Putamen (tissue), 1 donor: ENCODE data around the gene STK32A.

ENCODE experiments used
- DNase-seq: peaks from one replicate; pipeline ENCODE4 v3.0.0-alpha.2; 2016; ENCODE audit warnings: low spot score

STK32A gene

DNA sequence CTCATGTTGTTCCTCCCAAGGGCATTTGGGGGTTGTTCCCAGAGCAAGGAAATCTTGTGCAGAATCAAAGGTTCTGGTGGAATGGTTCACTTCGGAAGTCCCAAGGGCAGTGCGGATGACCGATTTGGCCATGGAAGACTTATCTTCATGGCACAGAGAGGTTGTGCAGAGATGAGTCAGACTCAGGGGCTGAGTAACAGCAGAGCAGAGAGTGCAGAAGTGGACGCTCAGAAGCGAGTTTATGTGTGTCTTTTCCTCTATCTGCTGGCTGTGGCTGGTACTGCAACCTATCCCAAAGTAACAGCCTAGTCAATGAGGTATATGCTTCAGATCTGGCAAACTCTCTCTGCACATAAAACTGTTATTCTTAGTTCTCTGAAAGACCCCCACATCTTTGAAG is 157.0 kb downstream of the STK32A start:
- DNase-seq = no peak

DNA sequence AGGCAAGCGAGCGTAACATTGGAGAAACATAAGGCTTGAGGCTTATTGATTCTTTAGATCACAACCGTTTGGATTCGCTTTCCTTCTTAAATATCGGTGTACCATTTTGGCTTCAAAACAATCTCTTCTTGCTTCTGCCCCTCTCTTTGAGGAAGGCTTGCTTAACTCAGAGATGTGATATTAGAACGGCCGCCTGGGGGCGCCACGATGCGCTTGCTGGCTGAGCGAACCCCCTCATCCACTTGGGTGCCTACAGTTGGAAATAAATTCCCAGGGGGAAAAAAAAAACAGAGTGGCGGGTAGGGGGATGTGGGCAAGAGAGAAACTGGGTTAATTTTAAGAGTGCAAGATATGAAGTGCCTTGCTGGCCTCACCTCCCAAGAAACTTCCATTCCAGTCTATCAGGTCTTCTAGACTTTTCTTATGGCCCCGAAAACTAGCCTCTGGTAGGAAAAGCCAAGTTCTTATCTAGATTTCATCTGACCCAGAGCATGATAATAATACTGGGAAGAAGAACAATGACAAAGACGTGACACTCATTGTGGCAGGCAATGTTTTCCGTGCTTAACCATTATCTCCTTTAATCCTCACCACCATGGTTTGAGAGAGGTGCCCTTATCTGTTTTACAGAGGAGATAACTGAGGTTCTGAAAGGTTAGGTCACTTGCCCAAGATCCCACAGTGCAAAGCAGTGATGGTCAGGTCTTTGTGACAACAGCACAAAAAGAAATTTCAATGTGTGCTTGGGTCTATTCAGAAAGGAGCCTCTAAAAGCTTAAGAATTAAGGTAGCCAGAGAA is 159.2 kb downstream of the STK32A start:
- no peak for DNase-seq

DNA sequence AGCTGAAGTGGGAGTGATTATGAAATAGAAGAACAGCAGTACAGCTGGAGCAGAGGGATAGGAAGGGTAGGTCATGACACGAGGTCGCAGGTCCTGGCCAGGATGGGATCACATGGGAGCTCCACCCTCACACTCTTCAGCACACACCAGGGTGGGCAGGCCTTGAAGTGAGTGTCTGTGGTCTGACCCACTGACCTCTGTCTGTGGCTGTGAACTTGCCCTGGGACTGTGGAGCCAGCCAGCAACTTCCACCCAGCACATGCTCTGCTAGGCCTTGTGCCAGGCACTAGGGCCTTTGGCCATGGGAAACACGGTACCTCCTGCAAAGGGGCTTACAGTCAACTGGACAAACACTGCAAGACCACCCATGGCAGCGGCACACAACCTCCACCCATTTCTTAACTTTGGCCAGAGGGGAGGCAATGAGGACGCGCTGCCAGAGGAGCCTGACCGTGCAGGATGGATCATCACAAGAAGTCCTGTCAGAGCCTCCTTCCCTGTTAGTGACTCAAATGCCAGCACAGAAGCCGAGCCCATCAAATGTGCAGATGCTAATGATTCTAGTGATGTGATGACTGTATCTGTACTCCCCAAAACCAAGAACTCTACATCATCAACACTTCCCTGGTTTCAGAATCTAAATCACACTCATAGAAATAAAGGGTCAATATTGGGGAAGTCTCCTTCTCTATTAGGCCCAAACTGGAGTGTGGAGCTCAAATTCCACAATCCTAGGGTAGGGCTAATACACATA is 161.4 kb downstream of the STK32A start:
- no peak for DNase-seq

DNA sequence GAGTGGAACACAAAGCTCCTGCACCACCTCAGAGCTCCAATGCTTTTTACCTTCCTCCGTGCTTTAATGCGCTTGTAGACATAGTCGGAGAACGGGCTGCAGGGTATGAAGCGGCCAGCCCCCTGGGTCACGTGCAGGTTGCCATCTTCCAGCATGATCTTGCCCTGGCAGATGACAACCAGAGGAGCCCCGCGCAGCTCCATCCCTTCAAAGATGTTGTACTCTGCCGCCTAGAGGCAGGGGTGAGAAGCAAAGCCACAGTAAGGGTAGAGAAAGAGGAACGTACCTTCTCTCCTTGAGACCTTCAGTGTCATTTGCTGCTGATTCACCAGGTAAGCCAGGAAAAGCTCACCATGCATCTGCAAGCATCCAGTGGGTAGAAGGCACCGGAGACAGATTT is 162.8 kb downstream of the STK32A start:
- DNase-seq = no peak

DNA sequence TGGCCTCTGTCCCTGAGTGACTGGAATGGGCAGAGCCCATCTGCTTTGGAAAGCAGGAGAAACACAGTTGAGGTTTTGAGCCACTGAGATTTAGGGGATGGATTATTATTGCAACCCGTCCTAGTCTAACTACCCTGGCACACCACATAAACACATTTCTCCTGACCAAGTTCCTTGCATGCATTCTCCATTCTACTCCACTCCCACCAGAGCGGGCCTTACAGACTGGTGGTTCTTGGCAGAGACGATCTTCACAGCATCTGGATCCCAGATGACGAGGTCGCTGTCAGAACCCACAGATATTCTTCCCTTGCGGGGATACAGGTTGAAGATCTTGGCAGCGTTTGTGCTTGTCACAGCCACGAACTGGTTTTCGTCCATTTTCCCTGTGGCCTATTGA is 164.0 kb downstream of the STK32A start:
- DNase-seq = no peak

DNA sequence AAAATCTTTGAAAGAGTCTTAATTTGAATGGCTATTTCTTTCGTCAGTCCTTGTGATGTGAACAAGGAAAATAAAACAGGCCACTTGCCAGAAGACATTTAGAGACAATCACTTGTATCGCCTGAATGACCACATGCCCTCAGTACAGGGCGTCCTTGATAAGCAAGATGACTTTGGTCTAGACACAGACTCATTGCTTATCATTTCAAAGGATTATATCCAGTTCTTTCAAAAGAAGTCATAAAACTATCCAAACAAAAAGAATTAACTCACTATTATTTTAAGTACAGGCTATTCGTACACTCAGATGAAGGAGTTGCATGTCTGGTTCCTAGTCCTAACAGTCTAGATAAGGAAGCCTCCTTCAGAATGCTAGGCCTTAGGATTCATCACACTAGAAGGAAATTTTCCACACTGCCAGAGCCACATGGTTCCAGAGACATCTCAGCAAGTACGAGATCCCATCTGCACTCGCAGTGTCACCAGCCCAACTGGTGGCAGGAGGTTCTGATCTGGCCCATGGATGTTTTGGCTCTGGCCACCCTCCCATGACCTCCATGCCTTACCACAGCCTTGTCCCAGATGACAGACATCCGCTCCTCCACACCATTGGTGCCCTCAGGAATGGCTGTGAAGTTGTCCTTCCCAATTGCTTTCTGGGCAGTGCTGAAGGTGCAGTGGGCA is 165.4 kb downstream of the STK32A start:
- DNase-seq = no peak

DNA sequence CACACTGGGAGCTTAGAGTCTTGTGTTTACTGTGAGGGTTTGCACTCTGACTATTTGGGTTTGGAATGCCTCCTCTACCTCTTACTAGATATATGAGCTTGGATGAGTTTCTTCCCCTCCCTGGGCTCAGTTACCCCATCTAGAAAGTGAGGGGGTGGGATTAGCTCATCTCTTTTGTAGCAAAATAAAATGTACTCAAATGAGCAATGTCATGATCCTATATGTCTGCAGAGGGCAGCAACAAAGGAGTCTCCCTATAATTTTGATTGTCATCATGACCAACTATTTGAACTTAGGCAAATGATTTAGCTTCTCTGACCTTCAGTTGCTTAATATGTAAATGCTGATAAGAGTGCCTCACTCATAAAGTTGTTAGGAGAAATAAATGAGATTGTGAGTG is 166.1 kb downstream of the STK32A start:
- DNase-seq = no peak

DNA sequence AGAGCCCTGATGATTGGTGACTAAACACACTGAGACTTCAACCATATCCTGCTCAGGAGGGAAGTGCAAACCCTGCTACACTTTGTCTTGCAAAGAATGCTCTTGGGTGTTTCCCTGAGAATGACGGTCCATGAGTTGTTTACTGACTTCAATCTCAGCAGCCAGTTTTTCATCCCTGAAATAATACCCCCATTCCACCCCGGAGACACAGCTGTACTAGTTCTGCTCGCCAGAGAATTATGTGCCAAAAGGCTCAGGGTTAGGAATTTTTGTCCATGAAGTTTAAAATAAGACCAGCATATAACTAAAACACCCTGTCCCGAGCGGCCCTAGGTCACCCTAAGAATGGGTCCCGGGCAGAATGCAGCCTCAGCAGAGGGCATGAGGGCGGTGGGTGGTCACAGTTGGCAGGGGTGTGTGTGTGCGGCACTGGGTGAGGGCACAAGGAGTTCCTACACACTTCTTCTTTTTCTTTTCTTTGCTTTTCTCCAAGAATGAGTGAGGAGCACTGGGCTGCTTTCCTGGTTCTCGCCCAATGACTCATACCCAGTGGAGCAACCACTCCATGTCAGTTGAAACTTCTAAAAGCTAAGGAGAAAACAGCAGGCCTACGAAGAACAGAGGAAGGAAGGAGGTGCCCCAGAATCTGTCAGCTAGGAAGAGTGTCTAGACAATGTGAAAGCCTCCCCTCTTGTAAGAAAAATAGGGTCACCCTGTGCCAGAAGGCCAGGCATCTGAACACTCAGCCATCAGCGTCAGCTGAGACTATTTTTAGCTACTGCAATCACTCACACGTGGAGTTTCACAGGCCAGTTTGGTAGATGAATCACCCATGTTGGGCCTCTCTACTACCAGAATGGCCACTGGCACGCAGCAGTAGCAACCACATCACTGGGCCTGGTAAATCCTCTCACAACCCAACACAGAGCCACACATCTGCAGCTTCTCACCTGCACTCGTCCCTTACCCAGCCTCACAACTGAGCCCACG is 169.1 kb downstream of the STK32A start:
- DNase-seq = no peak

DNA sequence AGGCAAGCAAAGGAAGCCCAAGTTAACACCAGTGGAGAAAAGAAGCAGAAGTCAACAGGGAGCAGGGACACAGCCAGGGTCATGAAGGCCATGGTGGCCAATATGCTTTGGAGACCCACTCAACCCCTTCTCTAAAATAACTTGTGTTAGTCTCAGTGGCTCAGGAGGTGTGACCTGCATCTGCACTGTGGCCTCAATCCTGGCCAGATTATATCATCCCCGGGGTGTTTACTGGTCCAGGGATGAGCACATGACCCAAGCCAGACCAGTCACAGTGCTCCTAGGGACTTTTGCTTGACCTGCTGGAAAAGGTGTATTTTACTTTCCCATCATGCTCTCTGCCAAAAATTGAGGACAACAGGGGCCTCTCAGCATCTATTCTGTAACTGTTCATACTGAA is 169.9 kb downstream of the STK32A start:
- no peak for DNase-seq

DNA sequence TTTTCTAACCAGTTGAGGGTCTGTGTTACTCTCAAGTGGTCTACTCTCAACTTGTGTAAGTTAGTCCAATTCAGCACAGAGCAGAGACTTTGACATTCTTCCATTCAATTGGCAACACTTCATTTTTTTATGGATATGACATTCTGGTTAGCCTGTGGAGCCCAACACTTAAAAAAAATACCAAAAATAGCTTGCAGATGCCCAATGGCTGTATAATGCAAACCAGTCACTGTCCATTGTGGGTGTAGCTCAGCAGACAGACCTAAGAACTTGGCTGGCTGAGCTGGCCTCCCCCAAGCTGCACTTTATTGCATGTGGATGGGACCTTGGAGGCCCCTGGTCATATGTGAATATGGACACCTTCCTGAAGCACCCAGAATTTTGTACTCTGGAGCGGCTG is 171.8 kb downstream of the STK32A start:
- DNase-seq = no peak

DNA sequence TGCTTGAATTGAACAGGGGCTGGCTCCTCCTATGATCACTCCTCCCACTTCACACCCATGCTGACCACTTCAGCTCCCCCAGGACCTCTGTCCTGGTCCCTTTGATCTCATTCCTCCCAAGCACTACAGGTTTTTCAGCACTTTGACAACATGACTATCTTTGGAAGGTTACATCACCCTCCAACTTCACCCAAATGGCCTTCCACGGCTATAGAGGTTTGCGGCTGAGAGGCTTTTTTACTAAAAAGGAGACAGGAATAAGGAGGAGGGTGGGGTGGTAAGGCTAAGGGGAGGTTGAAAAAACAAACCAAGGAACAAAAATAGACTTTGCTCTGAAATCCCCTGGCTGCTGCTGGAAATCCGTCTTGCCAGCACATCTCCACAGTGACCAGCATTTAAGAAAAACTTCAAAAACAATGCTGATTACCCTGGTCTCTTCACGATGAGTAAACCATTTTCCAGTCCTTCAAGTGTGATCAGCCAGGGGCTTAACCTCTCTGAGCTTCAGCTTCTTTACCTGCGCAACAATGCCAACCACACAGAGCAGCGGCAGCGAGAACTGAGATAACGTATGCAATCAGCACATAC is 172.4 kb downstream of the STK32A start:
- DNase-seq = no peak

DNA sequence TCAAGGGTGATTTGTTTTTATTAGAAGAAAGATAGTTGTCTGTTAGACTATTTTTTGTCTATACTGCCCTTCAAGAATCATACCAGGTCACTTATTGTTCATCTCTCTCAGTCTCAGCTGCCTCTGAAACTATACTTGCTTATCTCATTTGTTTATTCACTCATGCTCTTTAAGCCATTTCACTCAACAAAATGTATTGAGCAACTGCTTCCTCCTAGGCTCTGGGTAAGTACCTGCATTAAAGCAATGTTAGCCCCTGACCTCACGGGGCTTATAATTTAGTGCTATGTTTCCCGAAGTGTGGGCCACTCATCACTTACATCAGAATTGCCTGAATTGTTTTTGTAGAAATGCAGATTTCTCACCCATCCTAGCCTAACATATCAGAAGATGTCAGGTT is 174.2 kb downstream of the STK32A start:
- no peak for DNase-seq

DNA sequence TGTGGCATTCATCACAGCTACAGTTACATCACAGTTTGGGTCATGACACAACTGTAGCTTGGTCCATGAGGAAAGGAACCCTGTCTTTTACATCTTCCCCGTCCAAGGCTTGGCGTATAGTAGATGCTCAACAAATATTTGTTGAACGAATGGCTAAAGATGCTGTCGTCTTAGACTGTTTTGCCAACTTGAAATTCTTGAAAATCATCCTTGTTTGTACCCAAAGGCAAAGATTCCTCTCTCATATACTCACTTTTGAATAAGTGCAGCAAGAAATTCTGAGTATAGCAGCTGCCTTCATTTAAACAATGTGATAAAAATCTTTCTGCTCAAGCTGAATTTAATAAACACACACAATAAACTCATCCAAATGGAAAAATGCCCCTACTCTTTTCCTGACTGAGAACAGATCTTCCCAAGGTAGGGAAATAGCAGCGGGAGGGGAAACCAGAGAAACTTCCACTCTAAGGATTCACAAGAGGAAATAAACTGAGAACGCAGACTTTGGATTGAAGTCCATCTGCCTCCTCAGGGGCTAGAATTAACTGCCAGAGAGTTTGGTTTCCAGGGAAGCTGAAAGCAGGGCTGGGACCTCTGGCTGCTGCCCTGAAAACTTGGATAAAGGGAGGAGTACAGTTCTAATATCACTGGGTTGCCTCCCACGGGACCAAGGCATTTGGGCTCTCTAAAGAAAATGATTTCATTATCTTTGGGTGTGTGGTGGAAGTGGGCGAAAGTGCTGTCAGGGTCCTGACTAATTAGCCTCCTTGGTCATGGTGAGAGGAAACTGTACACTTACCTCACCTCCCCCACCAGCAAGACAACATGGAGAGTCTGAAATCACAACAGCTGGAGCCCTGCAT is 175.9 kb downstream of the STK32A start:
- DNase-seq = no peak

DNA sequence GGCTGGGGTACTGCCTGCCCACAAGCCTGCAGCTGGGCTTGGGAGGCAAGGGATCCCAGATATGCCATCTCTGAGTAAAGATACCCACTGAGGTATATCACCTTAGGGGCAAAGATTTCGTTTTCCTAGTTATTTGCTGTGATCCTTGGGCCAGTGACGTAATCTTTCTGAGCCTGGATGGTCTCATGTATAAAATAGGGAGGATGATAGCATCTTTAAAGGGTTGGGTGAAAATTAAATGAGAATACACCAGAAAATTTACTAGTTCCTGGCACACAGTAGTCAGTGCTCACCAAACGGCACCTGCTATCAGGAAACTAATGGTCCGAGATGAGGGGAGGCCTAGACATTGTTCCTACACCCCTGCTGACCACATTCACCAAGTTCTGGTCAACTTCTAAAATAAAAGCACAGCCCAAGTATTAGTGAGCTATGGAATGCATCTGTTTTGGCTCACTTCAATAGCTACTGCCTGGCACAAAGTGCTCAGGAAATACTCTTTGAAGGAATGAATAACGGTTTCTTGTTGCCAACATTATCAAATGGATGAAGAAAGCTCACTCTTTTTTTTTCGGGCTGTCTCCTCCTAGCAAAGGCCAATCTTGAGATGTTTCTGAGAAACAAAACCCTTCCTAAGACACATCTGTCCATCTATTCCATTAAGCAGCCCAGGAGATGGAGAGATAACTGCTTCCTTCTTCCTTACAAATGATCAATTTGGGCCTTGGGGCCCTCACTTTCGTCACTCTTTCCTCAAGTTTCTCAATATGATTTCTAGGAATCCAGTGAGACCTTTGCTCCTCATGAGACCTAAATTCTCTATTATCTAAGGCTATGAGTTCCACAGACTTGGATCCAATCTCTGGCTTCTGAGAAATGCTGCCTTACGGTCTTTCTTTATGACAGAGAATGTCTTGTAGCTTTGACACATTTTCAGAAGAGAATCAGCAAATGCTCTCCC is 176.8 kb downstream of the STK32A start:
- DNase-seq = no peak

DNA sequence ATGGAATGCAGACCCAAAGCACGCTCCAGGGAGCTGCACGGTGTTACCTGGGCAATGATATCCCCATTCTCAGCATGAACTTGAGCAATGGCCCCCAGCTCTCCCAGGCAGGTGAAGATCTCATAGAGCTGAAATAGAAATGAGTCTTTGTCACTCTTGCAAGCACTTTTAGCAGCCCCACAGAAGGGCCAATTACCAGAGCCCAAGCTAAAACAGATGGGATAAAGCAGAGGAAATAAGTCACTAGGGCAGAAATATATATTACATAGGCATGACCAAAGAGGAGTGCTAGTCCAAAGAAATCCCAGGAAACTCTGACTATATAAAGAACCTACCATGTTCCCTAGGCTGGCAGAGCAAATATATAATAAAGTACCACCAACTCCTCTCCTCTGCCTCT is 177.7 kb downstream of the STK32A start:
- no peak for DNase-seq

DNA sequence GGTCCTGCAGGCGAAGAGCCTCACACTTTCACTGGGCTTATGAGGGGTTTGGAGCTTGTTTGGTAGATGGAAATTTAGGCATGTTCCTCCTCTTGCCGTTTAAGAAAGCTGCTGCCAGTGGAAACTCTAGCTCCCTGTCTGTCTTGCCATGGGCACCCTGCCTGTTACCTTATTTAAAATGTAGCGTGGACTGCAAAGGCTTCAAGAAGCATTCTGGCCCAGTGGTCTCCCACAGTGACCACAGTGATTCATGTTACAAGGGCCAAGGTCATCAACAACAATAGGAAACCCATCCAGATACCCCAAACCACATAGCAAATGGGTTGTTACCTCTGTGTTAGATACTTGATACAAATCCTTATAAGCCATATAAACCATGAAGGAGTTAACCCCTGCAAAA is 178.4 kb downstream of the STK32A start:
- DNase-seq = no peak

DNA sequence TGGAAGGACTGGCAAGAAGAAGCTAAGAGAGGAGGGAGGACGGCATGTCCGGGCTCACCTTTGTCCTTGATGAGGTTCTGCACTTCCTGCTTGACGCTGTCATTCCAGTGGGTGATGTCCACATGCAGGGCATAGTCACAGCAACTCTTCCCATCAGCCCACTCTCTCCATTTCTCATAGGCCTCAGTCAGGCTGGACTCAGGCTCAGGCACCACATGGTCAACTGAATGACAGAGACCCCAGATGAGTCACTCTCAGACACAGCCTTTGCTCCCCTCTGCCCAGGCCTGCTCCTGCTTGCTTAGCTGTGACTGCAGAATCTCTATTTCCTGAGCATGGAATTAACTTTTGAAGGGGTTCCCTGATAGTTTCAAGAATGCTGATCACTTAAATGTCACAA is 180.8 kb downstream of the STK32A start:
- DNase-seq = no peak

DNA sequence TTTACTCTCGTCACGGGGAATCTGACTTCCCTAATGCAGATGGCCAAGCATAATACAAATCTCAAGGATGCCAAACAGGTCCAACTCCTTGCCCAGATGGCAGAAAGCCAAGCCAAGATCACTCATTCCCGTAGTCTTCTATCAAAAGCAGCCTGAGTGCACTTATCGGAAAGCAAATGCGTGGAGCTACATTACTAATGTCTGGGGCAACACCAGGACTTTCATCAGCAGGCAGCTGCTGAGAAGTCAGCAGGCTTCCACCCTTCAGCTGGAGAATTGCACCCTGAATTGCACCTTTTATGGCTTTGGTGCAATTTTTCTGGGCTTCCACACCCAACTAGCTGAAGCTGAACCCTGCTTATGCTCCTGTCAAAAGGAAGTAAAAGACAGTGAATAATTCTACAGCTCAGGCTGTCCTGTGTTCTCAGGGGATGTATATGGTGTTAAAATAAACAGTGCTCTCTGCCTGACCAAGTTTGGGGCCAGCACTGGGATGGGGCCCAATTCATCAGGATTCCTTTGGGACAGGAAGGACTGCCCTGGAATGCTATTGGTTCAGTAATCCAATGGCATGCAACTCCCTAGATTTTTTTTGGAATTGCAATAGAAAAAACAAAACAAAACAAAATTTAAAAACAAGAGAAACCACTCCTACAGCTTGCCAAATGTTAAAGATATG is 182.4 kb downstream of the STK32A start:
- DNase-seq = no peak

DNA sequence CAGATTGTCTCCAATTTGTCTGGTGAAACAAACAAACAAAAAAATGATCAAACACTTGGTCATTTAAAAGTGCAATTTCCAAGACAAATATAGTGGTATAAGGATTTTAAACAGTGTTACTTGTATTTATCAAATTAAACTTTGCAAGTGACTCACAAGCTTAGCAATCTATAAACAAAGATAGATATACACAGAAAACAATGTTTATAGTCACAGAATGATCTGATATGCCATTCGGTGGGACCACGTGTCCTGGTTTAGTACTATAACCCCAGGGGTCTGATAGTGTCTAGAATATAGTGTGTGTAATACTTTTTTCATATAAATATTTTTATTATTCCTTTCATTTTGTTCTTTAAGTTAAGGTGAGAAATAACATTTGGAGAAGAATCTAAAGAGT is 183.8 kb downstream of the STK32A start:
- no peak for DNase-seq
